ENCODE measurements around the gene MSLN. TPM values are rescaled to one million over a fixed set of nuclear protein-coding genes. Genes with fewer than 3 reads are reported as not detected.

Gene MSLN
- total and polyA plus RNA-seq, 2 of the 8 experiments (the other 6 are each of a cell fraction or from before 2014, with no cell fraction given) = 0.28 to 0.50 TPM

GRCh38 chr16:780296-780695 is 19.8 kb downstream of the MSLN start:
- no peak overlapping the region for H3K27ac ChIP-seq (ENCODE audit: low read depth, low read length)
- H3K27me3 ChIP-seq (replicated peaks in 1 of 4; ENCODE audit: control insufficient read depth in 3 of 4, extremely low read depth in 1 of 4, insufficient read depth in 3 of 4, low read length in 3 of 4) = peaks cover 0 to 3% (median under 1%) of the 10 kb centered on the region in 4 experiments; a peak in 3 of 7 replicates

More at GRCh38 chr16:780296-780695, 19.8 kb downstream of the MSLN start:
- H2AFZ ChIP-seq (ENCODE audit: low read length) = no peak overlapping the region
- H3K4ac ChIP-seq (replicated peaks; ENCODE audit: insufficient read length, low read depth, low read length) = no peak overlapping the region
- H4K91ac ChIP-seq (replicated peaks; ENCODE audit: insufficient read length, low read length) = no peak overlapping the region
- no peak overlapping the region for H2BK15ac ChIP-seq (ENCODE audit: low read length)
- H3K23me2 ChIP-seq (ENCODE audit: low read depth, low read length) = no peaks in the 10 kb centered on the region; the same call in 1 of the 2 replicates
- FAIRE-seq (no peak), DNase-seq (ENCODE audit: low read depth in 1 of 2, low spot score in 2 of 2) (no peak)
- no peaks in the 10 kb centered on the region for H3K79me1 ChIP-seq (ENCODE audit: low read depth, low read length)
- H3K79me2 ChIP-seq (ENCODE audit: control insufficient read depth in 1 of 2, insufficient read depth in 2 of 2, low read length in 2 of 2) = no peaks in the 10 kb centered on the region
- H4K8ac ChIP-seq (ENCODE audit: extremely low read depth, insufficient read depth, low read length) = no peak overlapping the region
- no peak overlapping the region for H2BK20ac ChIP-seq (ENCODE audit: low read length)
- H3K4me2 ChIP-seq (ENCODE audit: insufficient read depth in 1 of 2, low read depth in 2 of 2, low read length in 2 of 2) = no peak overlapping the region
- no peak overlapping the region for H2BK120ac ChIP-seq (replicated peaks; ENCODE audit: low read depth, low read length)
- CTCF ChIA-PET (ENCODE audit: partially characterized antibody) = interaction anchor here (0.6 to 13.7 kb wide), 7 partner anchors 10 to 584 kb away, joined by 3 to 424 read pairs (median 4); partner anchors contain the start of genes ANTKMT, CCDC78, CIAO3 and HAGHL
- H2BK5ac ChIP-seq (ENCODE audit: low read depth, low read length) = 0 out of 2 replicates have a peak overlapping the region, but pooled peaks have one; percentile 16
- H2BK12ac ChIP-seq (ENCODE audit: low read depth, low read length) = 0 out of 2 replicates have a peak overlapping the region, but pooled peaks have one; percentile 17
- H3K9ac ChIP-seq (replicated peaks in 1 of 4; ENCODE audit: extremely low read depth in 1 of 4, low read depth in 3 of 4, low read length in 3 of 4) = no peak overlapping the region
- H2AK5ac ChIP-seq (ENCODE audit: low read depth, low read length) = no peak overlapping the region
- no peak overlapping the region for H4K5ac ChIP-seq (ENCODE audit: insufficient read length, low read depth, low read length)
- POLR2A ChIA-PET (ENCODE audit: partially characterized antibody) = interaction anchor here (0.7 to 1.0 kb wide), 3 partner anchors 35 to 60 kb away, joined by 3 to 4 read pairs (median 4); no protein-coding TSS in a partner anchor
- H3K56ac ChIP-seq (replicated peaks; ENCODE audit: insufficient read length, low read depth, low read length) = no peak overlapping the region
- H3K4me1 ChIP-seq (replicated peaks in 1 of 4; ENCODE audit: control insufficient read depth in 3 of 4, insufficient read depth in 4 of 4, low read length in 3 of 4) = peaks cover 0 to 2% (median under 1%) of the 10 kb centered on the region in 4 experiments; a peak in 2 of 7 replicates
- no peaks in the 10 kb centered on the region for H3K36me3 ChIP-seq (ENCODE audit: control insufficient read depth in 2 of 4, insufficient read depth in 4 of 4, low read length in 3 of 4)
- no peak for TF ChIP-seq FOSL1 (IDR thresholded peaks at IDR 0.05; ENCODE audit: insufficient read depth, low read depth, low read length)
- WGBS, 2 experiments (ENCODE audit: extremely low coverage in 1 of 2, insufficient coverage in 1 of 2, insufficient read length in 1 of 2, insufficient replicate concordance in 2 of 2, low coverage in 1 of 2, low lambda C conversion rate in 2 of 2, missing lambda C conversion rate in 1 of 2) = 90% methylated on average over 16 of the region's 16 CpGs; no CpG with 5 or more reads in 1 of the 2 experiments
- H3K4me3 ChIP-seq (ENCODE audit: extremely low read depth in 1 of 4, insufficient read depth in 2 of 4, low read depth in 3 of 4, low read length in 4 of 4) = no peak overlapping the region
- no peak overlapping the region for H3K23ac ChIP-seq (ENCODE audit: insufficient read length)
- H3K9me3 ChIP-seq (ENCODE audit: insufficient read depth in 2 of 2, low read depth in 1 of 2, low read length in 1 of 2) = no peaks in the 10 kb centered on the region
- H3K18ac ChIP-seq (ENCODE audit: extremely low read depth, low read length) = no peak overlapping the region
- peaks cover 2 to 6% of the 10 kb centered on the region in 2 experiments for H4K20me1 ChIP-seq (replicated peaks in 1 of 2; ENCODE audit: control insufficient read depth in 1 of 2, insufficient read depth in 2 of 2, low read length in 2 of 2)
- H3K14ac ChIP-seq (ENCODE audit: insufficient read length) = no peak overlapping the region
